HT-29 (cell line): ENCODE results near the gene PEX10. TPM values are rescaled to one million over a fixed set of nuclear protein-coding genes. Genes with fewer than 3 reads are reported as not detected.

ENCODE experiments used
- DNase-seq: peaks from one replicate; pipeline ENCODE4 v3.0.0-alpha.2; 2015; ENCODE audit warnings: low spot score
- total RNA-seq: library from RNA; depleted of rRNA; stranded (reverse); fragments of >200 nt; shearing (Covaris generic); gene quantifications from 2 replicates; pipeline ENCODE4 v1.2.3, GENCODE V29; 2014

The PEX10 gene
- total RNA-seq, 1 experiment from 2014 or later = 72.2 TPM

DNA sequence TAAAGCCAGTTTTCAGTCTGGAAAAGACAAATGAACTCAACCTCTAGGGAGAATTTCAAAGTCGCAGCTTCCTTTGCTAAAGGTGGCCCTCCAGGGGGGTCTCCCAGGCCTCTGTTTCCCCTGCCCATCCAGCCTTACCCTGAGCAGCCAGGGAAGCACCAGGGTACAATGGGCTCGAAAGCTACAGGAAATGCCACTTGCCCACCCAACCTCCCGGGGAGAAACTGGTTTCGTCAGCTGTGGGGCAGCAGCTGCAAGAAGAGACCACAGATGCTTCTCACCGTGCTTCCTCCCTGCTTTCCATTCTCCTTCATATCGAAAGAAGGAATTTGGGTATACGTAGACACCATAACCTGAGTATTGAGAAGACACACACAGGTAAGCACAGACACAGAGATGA, 22.7 kb downstream of the PEX10 start:
- DNase-seq = no peak

DNA sequence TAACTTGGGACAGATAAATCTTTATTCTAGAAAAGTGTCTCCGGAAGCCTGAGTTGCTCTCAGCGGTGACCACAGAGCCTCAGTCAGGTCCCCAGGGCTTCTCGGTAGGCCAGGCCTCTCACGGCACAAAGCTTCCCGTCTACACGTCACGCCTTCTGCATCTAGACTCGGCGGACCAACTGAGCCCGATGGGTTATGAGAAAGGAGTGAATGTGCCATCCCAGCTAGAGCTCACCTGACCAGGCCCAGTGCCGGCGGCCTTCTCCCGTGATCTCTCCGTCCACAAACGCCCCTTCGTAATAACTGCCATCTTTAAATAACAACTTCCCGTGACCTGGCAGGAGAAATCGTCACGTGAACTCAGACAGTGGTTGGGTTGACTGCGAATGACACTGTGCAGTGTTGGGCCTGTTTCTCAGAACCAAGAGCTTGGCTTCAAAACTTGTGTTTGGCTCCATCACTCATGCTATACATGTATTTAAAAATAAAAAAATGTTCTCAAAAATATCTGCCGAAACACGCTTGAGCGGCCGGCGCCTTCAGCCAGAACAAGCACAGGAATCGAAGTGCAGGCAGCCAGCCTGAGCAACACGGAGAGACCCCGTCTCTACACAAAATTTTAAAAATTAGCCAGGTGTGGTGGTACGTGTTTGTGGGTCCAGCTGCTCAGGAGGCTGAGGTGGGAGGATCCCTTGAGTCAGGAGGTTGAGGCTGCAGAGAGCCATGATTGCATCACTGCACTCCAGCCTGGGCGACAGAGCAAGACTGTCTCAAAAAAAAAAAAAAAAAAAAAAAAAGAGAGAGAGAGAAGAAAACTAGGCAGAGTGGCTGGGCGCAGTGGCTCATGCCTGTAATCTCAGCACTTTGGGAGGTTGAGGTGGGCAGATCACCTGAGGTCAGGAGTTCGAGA, 24.1 kb downstream of the PEX10 start:
- DNase-seq = no peak

DNA sequence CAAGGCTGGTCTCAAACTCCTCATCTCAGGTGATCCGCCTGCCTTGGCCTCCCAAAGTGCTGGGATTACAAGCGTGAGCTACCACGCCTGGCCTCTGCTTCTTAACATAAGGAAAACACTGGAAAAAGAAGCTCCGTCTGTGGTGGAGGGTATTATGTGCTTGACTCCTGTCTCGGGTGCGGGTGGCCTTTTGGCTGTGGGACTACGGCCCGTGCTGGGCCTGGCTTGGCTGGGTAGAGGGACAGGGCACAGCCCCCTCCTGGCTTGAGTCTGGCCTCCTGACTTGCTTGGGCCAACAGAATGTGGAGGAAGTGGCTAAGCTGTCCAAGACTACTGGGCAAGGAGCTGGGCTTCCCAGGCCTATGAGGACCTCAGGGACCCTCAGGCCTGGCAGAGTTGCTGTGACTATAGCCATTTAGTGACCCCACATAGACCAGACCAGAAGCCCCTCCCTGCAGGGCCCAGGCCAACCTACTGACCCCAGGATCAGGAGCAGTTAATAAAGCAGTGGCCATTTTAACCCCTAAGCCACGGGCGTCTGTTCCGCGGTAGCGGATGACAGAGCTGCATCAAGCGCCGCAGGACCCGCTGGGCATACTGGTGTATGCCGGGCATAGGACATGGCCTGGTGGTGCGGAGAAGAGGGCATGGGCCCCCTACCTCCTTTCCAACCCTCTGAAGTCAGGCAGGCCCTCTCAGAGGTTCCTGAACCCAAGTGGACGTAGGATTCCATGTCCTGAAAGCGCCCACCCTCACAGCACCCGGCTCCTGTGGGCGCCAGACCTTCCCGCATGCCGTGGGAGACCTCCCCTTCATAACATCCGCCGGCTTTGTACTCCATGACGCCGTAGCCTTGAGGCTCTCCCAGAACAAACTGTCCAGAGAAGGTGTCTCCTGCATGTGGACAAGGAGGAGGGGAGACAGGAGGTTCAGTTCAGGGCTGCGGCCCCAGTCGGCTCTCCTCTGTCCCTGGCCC, 25.4 kb downstream of the PEX10 start:
- no peak for DNase-seq

DNA sequence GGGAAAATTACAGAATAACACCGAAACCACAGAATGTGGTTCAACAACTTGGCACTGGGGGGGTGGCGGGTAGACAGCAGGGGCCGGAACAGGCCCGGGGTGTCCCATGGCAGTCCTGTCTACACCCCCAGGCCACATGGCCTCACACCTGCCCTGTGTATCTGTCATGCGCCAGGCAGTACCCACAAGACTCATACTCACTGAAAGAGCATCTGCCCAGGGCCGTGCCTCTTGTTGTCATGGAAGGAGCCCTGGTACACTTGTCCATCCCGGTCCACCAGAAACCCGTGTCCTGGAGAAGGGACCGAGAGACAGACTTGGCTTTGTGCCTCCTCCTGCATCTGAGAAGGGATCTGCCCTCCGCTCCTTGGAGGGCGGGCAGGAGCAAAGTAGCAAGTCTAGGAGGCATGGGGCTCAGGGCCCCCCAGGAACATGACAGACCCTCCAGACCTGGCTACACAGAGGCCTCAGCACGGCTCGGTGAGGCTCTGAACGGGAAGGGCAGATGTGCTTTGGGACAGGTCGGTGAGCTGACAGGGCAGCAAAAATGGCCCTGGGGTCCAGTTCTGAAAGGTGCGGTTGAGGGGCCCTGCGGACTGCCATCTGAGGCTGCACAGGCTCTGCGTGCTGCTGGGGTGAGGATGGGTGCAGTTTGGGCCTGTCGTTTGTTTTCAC, 26.6 kb downstream of the PEX10 start:
- no peak for DNase-seq

DNA sequence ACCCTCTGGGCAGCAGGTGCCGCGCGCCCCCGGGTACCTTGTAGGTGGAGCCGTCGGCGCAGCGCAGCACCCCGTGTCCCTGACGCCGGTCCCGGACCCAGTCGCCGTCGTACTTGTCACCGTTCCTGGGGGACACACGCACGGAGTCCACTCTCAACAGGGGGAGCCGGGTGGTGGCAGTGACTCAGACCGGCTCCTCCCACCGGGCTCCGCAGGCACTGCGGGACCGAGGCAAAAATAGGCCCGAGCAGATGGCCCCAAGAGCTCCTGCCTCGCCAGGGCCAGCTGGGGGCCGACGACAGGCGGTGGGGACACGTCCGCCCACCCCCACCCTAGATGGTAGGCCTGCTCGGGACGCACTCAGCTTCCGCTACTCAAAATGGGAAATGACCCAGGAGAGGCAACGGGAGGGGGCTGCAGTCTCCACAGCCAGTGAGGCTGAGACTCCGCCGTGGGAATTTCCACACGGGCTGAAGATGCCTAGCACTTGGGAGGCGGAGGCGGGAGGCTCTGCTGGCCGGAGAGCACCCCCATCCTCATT, 27.4 kb downstream of the PEX10 start:
- DNase-seq = no peak

DNA sequence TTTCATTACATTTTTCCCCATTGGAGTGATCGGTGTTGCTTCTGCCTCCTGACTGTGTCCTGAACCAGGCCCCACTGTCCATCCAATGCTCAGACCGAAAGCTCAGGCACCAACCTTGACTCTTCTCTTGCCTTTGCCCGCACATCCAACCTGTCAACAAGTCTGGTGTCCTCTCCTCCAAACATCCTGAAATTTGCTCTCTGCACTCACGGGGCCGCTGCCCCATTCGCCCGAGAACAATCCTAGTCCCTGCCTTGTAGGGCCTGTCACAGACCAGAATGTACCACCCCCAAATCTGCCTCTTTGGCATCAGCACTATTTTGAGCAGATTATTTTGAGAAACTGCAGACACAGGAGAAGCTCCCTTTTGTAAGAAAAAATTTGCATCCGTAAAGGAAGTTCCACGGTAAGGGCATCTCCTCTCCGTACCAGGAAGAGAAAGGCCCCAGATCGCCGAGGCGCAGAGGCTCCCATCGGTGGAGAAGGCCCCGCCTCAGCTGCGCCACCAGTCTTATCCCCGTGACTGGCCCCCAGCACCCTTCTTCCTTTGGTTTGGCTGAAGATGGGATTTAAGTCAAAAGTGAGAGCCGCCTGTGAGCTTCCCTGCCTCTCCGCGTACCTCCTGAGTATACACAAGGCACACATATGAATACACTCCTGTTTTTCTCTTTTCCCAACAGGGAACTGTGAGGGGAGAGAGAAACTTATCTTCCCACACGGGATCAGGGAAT, 28.1 kb downstream of the PEX10 start:
- no peak for DNase-seq

DNA sequence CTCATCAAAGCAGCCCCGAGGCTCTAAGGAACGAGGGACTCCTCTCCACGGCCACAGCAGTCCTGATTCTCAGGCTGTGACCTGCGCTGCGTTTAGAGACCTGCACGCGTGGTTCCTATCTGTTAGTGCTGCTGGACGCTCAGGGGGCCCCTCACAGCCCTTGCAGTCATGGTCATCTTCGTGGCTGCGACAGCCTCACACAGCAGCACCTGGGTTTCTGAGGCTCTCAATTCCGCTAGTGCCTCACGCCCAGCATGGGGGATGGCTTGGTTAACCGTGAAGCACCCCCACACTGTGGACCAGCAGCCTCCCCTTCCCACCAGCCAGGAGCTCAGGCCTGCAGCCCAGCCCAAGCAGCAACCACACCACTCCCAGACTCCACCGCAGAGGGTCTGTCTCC, 28.8 kb downstream of the PEX10 start:
- no peak for DNase-seq

DNA sequence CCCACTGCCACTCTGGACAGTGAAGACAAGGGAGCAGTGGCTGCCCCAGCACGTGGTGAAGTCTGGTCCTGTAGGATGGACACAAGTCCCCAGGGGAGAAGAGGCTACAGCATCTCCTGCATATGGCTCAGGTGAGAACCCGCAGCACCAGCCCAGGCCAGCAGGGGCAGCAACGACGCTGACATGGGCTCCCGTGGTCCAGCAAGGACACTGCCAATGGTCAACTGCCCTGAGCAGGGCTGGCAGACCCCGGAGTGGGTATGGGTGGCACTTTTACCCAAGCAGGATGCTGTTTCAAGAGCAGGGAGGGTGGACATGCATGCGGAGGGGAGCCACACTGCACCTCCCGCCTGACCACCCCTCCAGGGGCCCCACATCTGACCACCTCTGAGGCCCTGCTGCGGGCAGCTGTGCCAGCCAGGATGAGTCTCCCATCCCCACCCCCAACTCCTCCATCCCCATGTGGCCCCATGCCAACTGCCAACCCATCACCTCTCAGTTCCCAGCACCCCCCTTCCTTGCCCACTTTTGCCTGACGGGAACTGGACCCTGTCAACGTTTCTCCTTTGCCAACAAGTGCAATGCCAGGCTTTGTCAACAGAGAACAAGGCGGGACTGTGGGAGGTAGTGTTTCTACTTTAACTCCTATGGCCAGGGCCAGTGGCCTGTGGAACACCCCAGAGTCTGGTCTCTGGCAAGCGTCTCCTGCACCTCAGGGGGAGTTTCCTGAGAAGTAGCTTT, 29.6 kb downstream of the PEX10 start:
- DNase-seq = peak; percentile 56

DNA sequence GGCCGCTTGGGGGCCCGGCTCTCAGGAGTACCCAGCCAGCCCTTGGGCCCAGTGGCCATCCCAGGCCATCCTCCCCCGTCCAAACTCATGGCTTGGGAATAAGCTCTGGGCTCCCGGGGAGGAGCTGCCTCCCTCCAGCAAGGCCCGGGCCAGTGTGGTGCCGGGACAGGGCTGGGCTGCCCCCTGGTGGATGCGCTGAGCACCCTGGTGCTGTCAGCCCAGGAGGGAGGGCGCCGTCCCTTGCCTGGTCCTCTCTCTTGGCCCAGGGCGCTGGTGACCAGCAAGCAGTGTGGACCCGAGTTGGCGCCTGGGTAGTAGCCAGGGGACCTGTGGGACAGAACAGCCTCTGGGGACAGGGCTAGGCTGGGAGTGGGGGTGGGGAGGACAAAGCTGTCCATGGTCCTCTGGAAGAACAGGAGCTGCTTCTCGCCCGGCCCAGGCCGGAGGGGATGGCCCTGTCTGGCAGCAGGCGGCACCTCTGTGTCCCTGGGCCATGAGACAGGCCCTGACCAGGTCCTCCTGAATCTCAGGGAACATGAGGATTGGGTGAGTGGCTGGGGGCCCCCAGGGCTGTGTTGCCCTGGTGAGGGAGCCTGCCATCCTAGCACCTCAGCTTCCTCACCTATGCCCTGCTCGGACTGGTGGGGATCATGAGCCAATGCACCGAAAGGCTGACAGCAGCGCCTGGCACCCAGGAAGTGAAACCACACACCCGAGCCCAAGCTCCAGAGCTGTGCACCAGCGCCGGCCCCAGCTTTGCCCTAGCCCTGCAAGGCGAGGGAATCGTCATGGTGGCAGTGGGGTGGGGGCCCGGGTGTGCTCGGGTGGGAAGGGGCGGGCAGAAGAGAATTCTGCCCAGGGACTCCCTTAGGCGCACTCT, 30.4 kb downstream of the PEX10 start:
- peak; percentile 76 for DNase-seq

DNA sequence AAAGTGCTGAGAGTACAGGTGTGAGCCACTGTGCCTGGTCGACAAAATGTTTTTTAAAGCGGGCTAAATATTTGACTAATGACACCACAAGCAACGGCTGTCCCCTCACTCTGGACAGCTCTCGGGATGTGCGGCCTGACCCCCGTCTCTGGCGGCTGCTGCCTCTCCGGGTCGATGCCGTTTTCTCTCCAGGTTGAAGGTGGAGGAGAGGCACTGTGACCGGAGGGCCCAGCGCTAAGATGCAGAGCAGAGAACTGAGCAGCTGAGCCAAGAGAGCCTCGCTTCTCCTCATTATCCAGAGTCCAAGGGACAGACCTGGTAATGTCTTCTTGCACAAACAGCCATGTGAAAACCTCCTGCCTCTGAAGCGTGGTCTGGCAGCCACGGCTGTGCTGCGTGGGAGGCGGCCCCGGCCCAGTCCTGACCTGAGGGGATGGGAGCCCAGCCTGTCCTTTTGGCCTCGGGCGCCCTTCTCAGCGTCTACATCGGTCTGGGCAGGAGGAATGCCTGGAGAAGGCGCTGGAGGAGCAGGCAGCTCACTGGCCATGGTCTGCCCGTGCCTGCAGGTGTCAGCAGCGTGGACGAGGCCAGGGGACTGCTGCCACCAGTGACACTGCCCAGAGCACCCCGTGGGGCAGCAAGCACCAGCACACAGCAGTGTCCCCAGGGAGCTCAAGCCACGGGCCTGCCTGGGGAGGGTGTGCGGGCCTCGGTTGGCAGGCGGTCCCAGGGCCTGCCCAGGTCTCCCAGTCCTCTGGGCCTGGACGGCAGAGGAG, 31.4 kb downstream of the PEX10 start:
- DNase-seq = no peak

DNA sequence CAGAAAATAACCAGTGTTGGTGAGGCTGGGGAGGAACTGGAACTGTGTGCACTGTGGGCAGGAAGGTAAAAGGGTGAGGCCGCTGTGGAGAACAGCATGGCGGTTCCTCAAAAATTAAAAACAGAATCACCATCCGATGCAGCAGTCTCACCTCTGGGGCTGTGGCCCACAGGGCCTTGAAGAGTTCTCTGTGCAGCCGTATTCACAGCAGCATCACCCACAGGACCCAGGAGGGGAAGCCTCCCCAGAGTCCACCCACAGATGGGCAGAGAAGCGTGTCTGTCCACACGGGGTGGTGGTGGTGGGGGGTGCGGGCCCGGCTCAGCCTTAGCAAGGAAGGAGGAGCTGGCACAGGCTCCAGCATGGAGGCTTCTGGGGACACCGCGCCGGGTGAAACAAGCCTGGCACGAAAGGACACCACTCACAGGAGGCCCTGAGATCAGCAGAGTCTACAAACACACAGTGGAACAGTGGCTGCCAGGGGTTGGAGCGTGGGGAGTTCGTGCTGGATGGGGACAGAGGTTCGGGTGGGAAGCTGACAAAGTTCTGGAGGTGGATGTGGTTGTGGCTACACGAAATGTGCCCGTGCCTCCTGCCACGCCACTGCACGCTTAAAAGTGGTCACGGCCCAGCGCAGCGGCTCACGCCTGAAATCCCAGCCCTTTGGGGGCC, 32.5 kb downstream of the PEX10 start:
- DNase-seq = no peak

DNA sequence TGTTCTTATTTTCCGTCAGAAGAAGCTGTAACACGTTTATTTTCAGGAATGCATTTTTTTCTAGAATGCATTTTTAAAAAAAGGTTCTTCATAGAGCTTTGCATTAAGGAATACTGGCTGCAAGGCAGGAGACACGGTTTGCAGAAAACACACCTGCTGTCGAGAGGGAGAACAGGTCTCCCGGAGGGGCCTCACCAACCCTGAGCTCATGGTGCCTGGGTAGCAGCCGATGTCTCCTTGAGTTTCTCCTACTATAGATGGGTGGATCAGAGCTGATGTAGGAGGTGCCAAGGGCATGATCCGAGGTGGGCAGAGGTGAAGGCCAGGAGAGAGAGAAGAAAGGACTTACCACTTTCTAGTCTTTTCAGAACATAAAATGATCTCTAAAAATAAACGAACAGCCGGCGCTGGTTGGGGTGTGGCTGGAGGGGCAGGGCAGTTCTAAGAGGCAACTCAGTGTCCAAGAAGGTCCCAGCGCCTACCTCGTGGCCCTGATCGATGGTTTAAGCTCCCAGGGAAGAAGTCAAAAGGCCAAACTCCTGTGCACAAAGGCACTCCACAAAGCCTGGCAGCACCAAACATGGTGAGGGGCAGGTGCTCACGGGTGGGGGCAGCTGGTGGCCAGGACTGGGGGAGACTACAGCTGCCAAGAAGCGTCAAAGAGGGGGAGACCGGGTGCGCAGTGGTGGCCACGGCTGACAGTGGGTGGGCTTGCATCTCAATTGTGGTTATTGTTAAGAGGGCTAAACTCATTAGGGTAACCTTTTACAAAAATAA, 33.2 kb downstream of the PEX10 start:
- no peak for DNase-seq

DNA sequence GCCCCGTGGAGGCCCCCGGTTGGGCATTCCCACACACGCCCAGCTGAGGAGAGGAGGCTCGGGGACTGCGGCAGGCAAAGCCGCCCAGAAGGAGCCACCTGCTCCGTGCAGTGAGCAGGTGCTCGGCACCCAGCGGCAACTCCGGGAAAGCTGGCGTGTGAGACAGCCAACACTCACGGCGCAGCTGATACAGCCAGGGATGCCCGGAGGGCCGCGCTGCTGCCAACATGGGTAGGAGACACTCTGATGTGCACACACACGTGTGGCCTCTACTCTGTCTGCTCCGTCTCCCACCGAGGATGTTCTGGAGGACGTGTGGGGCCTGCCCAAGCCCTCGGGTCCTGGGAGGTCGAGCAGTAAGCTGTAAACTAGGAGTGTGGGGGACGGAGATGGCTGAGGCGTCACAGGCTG, 33.9 kb downstream of the PEX10 start:
- DNase-seq = no peak

DNA sequence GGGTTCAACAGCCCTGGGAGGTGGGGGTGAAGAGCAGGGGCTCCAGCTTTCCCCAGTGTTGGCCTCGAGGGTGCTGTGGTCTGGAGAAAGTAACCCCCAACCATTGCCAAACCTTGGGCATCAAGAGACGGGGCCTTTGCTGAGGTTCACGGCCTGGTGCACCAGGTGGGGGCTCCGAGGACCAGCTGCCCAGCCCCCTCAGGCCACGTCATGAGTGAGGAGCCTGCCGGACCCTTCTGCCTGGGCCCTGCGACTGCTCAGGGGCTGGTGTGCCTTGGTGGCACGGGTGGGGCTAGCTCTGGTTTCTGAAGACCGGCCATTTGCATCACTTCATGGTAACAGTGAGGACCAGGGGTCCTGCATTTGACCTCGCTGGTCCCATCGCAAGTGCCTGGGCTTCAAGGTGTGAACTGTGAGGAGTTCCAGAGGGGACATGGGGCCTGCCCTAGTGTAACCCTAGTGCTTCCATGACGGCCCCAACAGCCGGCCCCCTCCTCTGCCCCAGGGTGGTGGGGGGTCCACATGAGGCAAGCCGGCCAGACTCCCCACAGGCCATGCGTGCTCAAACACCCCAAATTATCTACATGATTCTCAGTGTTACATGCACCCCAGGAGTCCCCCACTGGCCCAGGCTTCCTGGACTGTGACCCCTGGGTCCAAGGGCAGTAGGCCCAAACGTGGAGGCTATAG, 34.5 kb downstream of the PEX10 start:
- no peak for DNase-seq

DNA sequence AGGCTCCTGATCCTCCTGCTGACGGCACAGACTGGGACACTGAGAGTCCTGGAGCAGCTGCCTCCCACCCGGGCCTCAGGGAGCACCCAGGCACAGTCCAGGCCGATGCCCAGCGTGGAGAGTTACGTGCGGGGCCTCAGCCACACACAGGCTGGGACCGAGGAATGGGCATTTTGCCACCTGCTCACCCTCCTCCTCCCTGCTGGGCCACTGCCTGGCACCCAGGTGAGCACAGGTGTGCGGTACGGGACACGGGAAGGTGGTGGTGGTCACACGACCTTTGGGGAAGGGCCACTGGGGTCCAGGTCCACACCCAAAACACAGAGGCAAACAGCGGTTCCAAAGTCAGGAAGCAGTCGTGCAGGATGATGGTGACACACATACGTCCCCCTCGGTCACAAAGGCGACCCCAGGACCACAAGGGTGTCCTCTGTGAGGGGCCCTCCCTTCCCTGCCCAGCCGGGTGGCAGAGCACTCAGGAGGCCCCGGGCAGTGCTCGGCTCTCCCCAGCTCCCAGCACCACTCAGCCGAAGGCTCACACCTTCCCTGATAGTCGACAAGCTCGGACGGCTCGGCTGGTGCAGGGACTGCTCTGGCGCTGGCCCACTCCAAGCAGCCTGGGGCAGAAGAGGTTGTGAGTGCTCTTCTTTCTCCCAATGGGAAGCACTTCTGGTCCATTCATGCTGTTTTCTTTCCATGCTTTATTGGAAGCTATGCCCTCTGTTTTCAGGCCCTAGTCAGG, 35.3 kb downstream of the PEX10 start:
- no peak for DNase-seq
